Stimulated activated CD8-positive, alpha-beta memory T cell treated with anti-CD3 and anti-CD28 coated beads, Interleukin-4, amount 100 ng/mL, for 48 hours (primary cell): ENCODE results near the gene NPLOC4.

ENCODE experiments used
- DNase-seq: peaks from one replicate; pipeline ENCODE4 v3.0.0-alpha.2; 2020

Gene NPLOC4

DNA sequence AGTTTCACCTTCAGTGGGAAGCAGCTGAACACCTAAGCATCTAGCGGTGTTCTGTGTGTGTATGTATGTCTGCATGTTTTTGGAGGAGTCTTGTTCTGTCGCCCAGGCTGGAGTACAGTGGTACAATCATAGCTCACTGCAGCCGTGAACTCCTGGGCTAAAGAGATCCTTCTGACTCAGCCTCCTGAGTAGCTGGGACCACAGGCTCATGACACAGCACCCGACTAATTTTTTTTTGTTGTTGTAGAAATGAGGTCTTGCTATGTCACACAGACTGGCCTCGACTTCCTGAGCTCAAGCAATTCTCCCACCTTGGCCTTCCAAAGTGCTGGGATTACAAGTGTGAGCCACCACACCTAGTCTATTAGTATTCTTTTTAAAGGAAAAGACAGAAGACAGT, 54.6 kb downstream of the NPLOC4 start:
- DNase-seq: no peak

DNA sequence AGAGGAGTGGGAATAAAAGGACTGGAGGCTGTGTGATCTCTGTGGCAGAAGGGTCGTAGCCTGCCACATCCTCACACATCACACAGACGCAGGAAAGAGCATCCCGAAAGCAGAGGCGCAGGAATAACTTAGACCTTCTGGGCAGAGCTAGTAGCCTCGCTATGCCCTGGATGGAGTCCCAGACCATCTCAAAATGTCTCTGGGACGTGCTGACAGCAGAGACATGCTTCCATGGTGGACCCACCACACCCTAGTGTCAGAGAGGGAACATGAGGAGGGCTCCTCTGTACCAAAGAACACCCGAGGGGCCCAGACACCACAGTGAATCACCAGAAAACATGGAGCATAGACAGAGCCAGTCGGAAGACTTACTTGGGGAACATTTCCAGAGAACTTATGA, 55.2 kb downstream of the NPLOC4 start:
- DNase-seq: no peak

- DNase-seq: no peak
Measured at GRCh38 chr17:81580481-81580880, 56.4 kb downstream of the NPLOC4 start.

DNA sequence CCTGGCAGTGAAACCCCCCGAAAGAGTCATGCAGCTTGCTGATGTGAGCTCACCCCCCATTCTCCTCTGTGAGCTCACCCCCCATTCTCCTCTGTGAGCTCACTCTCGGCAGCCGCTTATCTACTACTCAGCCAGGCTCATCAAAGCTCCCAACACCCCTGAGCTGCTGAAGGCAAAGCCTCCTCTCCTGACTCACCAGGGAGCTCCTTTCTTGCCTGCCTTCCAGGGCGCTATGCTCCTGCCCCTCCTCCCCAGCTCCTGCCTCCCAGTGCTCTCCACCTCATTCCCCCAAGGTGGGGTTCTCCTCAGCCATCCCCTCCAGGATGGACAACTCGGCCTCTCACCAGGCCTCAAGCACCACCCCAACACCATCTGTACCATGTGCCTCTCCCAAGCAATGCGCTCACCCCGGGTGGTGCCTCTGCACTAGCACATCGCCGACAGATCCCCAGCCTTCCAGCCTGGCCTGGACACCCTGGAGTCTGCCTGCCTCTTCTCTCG, 57.0 kb downstream of the NPLOC4 start:
- no peak for DNase-seq

- DNase-seq: no peak
Measured at GRCh38 chr17:81579298-81579697, 57.6 kb downstream of the NPLOC4 start.

DNA sequence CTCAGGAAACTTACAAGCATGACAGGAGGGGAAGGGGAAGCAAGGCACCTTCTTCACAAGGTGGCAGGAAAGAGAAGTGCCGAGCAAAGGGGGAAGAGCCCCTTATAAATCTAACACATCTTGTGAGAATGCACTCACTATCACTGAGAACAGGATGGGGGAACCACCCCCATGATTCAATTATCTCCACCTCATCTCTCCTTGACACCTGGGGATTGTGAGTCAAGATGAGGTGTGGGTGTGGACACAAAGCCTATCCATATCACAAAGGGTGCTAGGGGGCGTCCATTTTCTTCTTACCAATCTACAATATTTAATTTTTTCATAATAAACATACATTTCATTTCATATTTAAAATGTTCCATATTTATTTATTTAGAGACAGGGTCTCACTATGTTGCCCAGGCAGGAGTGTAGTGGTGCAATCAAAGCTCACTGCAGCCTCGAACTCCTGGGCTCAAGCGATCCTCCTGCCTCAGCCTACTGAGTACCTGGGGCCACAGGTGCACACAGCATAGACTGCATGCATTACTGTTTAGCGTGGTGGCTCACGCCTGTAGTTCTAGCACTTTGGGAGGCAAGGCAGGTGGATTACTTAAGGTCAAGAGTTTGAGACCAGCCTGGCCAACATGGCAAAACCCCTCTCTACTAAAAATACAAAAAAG, 58.2 kb downstream of the NPLOC4 start:
- peak; percentile 41 for DNase-seq

GRCh38 chr17:81578038-81578441, 58.9 kb downstream of the NPLOC4 start:
- DNase-seq: no peak

GRCh38 chr17:81577278-81578000, 59.5 kb downstream of the NPLOC4 start:
- DNase-seq: no peak

DNA sequence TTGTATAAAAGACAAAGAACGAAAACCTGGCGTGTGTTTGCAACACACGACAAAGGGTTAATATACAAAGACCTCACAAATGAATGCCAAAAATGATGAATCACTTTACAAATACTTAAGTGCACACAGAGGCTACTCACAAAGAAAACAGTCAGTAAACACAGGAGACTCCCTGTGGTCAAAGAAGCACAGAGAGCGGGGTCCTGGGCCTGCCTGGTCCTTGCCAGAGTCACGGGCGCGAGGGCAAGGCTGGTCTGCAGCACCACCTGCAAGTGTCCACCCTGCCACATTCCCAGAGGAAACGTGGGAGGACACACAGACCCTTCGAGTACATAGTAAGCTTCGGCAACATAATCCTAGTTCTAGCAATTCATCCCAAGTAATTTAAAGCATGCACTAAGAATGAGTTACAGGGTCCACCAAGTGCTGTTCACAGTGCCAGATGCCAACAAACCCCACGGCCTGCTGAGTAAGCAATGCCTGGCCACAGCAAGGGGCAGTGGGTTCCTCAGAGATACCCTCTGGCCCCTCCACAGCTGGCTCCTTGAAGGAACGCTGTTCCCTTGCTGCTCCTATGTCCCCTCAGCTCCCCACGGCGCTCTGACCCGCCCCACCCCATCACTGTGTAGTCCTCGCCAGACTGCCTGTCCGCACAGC, 60.2 kb downstream of the NPLOC4 start:
- no peak for DNase-seq

DNA sequence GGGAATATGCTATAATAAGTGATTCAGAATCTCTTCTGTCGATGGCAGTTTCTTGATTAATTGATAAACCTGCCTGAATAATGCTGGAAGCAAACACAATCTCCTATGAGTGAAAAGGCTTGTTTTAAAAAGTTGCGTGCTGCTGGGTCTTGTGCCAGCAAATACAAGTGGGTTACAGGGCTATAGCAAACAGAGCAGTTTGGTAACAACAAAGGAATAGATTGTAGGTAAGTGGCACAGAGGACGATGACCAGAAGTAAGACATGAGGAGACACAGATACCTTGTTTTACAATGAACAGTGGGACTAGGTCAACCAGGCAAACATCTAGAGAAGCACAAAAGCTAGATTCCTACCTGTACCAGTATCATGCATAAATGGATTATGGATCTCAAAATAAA, 61.1 kb downstream of the NPLOC4 start:
- DNase-seq: no peak

DNA sequence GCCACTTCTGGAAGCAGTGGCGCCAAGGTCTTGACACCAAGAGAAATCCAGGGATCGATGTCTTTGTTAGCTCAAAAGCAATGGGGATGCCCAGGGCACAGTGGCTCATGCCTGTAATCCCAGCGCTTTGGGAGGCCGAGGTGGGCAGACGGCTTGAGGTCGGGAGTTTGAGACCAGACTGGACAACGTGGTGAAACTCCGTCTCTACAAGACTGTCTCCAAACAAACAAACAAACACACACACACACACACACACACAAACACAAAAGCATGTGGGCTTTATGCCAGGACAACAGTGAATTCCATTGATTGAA, 62.3 kb downstream of the NPLOC4 start:
- DNase-seq: no peak

DNA sequence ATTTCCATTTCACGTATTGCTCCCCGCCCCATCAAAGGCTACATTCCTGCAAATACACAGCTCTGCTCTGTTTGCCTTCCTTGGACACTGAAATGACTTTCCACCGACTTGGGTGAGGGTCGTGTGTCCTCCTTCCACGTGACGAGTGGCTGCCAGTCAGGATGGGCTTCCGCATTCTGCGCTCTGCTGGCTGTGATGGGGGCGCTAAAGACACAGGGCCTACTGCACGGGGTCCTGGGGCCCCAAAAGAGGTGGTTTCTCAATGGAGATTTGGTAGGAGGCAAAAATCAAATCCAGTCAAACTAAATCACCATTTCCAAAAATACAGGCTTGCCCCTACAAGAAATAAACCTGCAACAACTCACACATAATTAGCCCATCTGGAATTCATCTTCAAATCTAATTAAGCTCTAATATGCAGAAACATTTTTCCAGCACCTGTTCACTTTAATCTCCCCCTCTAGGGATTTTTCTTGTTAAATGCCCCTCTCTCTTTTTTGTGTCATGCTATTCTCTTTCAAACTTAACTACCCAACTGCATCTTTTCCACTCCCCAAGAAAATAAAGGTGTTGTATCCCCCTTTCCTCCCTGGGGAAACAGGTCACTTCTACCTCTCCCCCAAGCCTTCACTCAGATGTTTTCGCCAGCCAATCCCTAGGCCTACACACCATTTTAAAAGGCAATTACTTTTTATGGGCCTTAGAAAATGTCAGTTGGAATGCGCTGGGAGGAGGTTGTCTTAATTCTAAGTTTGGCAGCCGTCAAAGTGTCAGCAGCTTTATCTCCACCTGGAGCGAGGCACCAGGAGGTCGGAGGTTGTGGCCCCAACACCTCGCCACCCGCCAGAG, 62.9 kb downstream of the NPLOC4 start:
- no peak for DNase-seq

GRCh38 chr17:81572563-81573168, 64.2 kb downstream of the NPLOC4 start:
- DNase-seq: no peak

DNA sequence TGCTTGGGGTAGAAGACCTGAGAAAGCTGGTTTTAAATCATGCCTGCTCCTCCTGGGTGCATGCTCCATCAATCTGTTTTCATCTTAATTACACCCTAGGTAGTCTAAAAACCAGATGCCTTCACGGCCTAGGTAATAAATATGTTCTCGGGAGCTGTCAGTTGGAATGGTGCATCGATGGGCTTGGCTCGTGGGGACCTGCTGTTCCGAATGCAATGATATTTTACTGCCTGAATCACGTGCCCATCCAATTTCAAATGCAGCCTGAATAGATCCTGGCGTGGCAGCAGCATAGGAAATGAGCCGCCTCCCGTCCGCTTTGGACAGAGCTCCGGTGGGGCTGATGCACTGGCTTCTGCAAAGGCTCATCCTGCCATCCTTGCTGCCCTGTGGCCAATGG, 65.9 kb downstream of the NPLOC4 start:
- no peak for DNase-seq

DNA sequence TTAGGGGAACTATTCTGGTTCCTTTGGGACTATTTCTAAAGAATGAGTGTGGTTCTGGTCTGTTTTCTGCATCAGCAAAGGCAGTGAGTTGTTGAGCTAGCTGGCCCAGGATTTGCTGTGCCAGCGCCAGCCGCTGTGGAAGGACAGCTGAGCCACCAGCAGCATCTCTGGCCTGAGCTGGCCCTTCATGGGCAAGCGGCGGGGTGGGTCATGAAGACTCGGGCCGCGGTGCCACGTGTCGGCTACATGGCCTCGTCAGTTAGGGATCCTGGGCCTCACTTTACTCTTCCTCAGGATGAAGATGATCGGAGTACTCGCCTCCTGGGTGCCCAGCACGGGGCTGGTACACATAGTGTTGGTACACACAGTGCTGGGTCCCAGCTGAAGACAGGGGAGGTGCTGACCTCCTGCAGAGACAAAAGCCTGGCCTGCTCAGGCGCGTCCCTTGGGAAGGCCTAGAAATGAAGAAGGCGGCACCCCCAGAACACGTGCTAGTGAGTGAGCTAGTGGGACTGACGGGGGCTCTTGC, 66.9 kb downstream of the NPLOC4 start:
- no peak for DNase-seq

DNA sequence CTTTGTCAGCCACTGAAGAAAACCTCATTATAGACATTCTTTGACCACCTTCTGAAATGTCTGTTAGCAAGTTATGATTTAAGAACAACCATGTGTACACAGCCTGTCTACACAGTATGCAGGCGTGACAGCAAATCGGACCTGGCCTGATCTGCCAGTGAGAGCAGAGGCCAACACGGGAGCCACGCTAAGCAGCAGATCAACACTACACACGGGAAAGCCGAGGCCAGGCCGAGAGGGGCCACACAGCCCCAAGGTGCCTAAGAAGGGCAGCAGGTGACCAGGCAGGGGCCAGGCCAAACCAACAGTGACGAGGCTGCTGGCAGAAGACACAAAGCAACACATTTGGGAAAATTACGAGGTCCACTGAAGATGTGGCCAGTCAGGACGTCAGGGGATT, 68.5 kb downstream of the NPLOC4 start:
- DNase-seq: no peak

GRCh38 chr17:81567191-81567590, 69.7 kb downstream of the NPLOC4 start:
- no peak for DNase-seq

DNA sequence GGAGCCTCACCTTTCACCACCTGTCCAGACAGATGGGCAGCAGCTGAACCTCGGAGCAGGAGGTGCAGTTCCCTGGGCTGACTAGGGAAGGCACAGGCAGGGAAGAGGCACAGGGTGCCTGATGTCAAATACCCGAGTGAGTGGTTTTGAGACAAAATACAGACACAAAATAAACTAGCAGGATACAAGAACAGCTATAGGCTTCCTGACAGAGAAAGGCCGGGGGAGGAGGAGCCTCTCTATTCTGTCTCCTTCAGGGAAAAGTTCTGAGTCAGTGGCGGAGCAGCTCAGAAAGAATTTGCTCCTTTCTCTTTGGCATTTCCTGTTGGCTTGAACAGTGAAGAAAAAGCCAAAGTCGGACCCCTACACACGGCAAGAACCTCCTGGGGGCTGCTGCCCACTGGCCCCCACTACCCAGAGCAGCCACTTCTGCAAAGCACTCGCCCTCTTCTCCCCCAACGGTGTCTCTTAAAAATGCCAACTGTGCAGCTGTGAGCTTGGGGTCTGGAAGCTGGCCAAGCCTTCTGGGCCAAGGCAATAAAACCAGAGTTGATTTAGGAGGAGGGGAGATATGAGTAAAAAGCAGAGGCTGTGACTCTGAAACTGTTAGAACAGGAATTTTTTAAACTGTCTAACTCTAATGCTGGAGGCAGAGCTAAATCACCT, 70.3 kb downstream of the NPLOC4 start:
- no peak for DNase-seq

DNA sequence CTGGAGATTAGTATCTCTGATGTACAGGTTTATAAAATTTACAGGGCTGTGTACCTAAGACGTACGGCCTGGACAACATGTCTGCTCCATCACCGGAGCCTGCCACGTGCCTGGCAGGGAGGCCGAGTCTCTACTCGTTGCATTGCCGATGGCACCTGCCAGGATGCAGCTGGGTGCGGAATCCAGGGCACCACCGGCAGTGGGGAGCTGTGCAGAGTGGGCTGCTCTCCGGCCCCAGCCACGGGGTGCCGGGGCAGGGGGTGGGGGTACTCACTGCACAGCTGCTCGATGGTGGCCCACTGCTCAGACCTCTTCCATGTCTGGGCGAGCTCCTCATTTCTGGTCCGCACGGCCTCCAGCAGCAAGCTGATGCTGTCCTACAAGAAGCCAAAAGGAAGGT, 71.7 kb downstream of the NPLOC4 start:
- no peak for DNase-seq

GRCh38 chr17:81564778-81565177, 72.1 kb downstream of the NPLOC4 start:
- DNase-seq: no peak

GRCh38 chr17:81563861-81564586, 72.9 kb downstream of the NPLOC4 start:
- DNase-seq: no peak
